Left forelimb (tissue), 1 donor: ENCODE measurements around the gene SNCA.

Source experiments
- DNase-seq: peaks from one replicate; pipeline ENCODE4 v3.0.0-alpha.2; 2018; ENCODE audit warnings: low spot score

SNCA gene

GRCh38 chr4:89707467-89707866 lies 129.5 kb downstream of the SNCA start:
- no peak for DNase-seq

DNA sequence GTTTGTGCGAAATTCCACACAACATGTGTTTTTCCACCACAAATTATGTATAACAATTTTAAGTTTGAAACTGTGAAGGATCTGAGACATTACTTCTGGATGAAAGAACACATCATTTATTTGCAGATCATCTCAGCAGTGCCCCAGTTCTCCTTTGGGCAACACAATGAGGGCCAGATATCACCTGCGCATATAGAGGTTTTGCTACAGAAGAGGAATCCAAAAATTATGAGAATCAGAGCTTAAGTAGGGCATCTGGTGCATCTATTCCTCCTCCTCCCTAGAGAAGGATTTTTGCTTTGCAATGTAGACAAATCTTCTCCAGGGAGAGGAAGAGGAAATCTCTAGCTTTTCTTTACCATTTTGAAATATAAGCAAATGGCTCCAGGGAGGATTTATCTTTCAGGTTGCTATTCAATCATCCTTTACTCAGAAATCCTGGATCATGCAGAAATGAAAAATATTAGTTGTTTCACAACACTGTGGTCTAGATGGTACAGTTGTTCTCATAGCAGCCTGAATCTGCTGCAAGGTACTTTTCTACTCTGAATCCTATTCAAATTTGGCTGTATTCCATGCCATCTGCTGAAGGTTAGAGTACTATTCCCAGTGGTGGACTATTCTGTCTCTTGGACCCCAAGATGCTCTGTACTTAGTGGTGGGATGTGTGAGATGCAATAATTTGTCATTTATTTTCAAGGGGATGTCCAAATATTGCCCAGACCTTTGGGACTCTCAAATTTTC lies 132.1 kb downstream of the SNCA start:
- DNase-seq: no peak

GRCh38 chr4:89703829-89704590 lies 133.0 kb downstream of the SNCA start:
- no peak for DNase-seq

GRCh38 chr4:89700766-89701423 lies 136.1 kb downstream of the SNCA start:
- no peak for DNase-seq

DNA sequence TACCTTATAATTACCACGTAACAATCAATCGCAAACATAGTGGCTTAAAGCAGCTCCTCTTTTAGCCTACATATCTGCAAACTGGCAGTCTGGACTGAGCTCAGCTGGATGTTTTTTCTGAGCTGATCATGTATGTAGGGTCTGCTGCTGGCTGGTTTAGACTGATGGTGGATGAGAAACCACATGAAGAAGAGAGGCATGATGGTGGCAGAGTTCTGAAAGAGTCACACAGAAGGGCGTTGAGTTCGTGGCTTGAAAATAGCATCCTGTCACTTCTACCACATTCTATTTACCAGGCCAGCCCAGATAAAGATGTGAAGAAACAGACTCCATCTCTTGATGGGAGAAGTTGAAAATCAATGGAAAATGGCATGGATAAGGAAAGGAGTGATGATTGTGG lies 151.3 kb downstream of the SNCA start:
- no peak for DNase-seq

DNA sequence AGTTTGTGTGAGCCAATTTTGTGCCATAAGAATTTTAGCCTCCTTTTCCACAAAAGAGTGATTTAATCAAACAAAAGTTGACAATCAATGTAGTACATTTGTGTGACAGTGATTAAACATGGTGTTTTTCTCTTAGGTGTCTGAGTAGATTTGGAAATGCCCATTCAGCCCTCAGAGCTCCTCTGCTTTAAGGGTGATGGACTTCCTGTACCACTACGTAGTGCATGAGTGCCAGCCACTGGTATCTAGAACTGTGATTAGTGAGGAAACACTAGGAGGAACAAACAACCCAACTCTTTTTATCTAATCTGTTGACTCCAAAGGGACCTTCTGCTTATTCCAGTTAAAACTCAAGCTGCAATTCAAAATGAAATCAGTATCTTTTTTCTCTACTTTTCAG lies 151.7 kb downstream of the SNCA start:
- DNase-seq: no peak

GRCh38 chr4:89684536-89684935 lies 152.4 kb downstream of the SNCA start:
- DNase-seq: no peak

DNA sequence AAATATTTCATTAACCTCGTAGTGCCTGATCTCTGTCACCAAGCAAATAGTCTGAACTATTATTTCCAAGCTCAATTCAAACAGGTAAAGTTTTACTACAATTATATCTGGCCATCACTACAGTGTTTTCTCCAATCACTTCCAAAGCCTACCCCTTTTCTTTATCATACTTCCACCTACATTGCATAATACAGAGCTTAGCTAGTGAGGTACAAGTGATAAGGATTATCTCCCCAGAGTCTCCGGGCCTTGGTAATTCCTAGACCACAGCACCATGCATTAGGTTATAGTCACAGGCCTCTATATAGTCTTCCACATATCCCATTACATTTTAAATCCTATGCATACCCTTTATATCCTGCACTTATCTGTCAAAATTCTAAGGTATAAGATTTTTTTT lies 154.2 kb downstream of the SNCA start:
- DNase-seq: no peak

DNA sequence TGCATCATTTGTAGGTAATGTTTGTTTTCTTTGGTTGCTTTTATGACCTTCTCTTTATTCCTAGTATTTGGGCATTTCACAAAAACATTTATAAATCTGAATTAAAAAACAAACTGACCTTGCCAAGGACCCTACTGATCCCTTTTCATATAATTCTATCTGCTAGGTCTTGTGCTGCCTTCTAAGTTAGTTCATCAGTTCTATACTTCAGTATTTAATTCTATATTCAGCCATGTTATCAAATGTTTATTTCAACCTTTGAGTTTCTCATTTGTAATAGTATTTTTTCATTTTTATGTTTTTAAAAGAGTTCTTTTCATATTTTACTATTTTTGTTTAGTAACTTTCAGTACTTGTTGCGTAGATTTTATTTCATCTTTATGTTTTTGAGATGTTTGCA lies 155.3 kb downstream of the SNCA start:
- no peak for DNase-seq

- no peak for DNase-seq
These were observed 155.7 kb downstream of the SNCA start for GRCh38 chr4:89681219-89681618.

DNA sequence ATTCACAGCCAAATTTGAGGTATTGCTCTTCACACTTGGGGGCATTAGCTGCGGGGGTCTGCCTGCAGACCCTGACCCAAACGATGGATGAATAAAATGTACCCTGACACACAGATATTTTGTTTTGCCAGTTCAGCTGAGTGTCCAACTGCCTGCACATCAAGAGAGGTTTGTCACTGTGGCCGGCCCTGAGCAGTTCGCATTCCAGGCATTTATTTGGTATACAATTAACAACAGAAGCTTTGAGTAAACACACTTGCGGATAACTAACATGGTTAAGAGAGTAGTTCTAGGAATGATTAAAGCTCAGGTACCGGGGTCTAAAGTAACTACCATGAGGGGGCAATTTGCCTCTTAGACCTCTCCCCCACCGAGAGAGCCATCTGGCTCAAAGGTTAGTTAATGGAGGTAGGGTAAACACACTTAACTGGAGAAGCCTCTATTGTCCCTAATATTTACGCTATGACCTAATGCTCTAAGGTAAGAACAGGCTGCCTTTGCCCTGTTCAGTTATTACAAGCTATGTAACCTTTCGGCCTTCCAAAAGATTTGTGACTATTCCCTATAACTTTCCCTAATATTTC lies 162.0 kb downstream of the SNCA start:
- no peak for DNase-seq
